H1 (cell line): ENCODE measurements around the gene SPATA32. TPM values are rescaled to one million over a fixed set of nuclear protein-coding genes. Genes with fewer than 3 reads are reported as not detected.

Experiments
- CTCF ChIA-PET: fragments of 300-600 bp; sonication (Branson Sonifier 250); formaldehyde crosslinking; loops from one replicate; lab custom pipeline; 2021; ENCODE audit not compliant: partially characterized antibody; lab: Charles Lee
- POLR2A ChIA-PET: fragments of 300-600 bp; sonication (Branson Sonifier 250); formaldehyde crosslinking; loops from one replicate; lab custom pipeline; 2021; ENCODE audit warnings: inconsistent platforms; ENCODE audit not compliant: partially characterized antibody; lab: Charles Lee
- DNase-seq, 2 experiments: peaks; one replicate each; pipeline versions ENCODE4 v3.0.0 to v3.0.0-alpha.2; 2010 to 2022; ENCODE audit warnings: low spot score in 2 of 2, low read depth in 1 of 2, mixed read lengths in 1 of 2
- FAIRE-seq: peaks from 2 replicates; lab custom pipeline; 2011; peaks lifted over from hg19 to GRCh38; lab: Jason Lieb, UNC
- H2AFZ ChIP-seq: 2 replicates; pipeline ENCODE4 v1.8.1; 2012; ENCODE audit warnings: low read length, inconsistent platforms
- H2AK5ac ChIP-seq: 2 replicates; pipeline ENCODE4 v1.6.1; 2013; ENCODE audit warnings: low read depth, low read length
- H2BK120ac ChIP-seq: replicated peaks from 2 replicates; pipeline ENCODE3; 2013; ENCODE audit warnings: low read depth, low read length, inconsistent platforms
- H2BK12ac ChIP-seq: 2 replicates; pipeline ENCODE4 v1.6.1; 2013; ENCODE audit warnings: low read depth, low read length
- H2BK15ac ChIP-seq: 2 replicates; pipeline ENCODE4 v1.6.1; 2013; ENCODE audit warnings: low read length
- H2BK20ac ChIP-seq: 2 replicates; pipeline ENCODE4 v1.6.1; 2013; ENCODE audit warnings: low read length
- H2BK5ac ChIP-seq: 2 replicates; pipeline ENCODE4 v1.6.1; 2013; ENCODE audit warnings: low read depth, low read length
- H3K14ac ChIP-seq: 2 replicates; pipeline ENCODE4 v1.6.1; 2013; ENCODE audit warnings: inconsistent platforms; ENCODE audit not compliant: insufficient read length
- H3K18ac ChIP-seq: 2 replicates; pipeline ENCODE4 v1.6.1; 2013; ENCODE audit warnings: low read length; ENCODE audit errors: extremely low read depth
- H3K23ac ChIP-seq: 2 replicates; pipeline ENCODE4 v1.6.1; 2013; ENCODE audit warnings: inconsistent platforms; ENCODE audit not compliant: insufficient read length
- H3K23me2 ChIP-seq: 2 replicates; pipeline ENCODE4 v1.6.1; 2013; ENCODE audit warnings: low read depth, low read length
- H3K27ac ChIP-seq: 2 replicates; pipeline ENCODE4 v1.6.1; 2011; ENCODE audit warnings: low read depth, low read length, inconsistent platforms
- H3K27me3 ChIP-seq, 4 experiments: replicated peaks in 1 of 4; 1 replicate in 1 of 4; 2 replicates in 3 of 4; pipeline versions ENCODE4 v1.6.1 to v1.8.1; 2011 to 2013; ENCODE audit warnings: low read length in 3 of 4, mild to moderate bottlenecking in 3 of 4, inconsistent platforms in 2 of 4, mixed read lengths in 2 of 4, moderate library complexity in 1 of 4; ENCODE audit not compliant: control insufficient read depth in 3 of 4, insufficient read depth in 3 of 4; ENCODE audit errors: extremely low read depth in 1 of 4
- H3K36me3 ChIP-seq, 4 experiments: 2 replicates each; pipeline versions ENCODE4 v1.6.1 to v1.8.1; 2011 to 2013; ENCODE audit warnings: mild to moderate bottlenecking in 4 of 4, low read length in 3 of 4, moderate library complexity in 2 of 4, control low read depth in 1 of 4, inconsistent platforms in 1 of 4; ENCODE audit not compliant: insufficient read depth in 4 of 4, control insufficient read depth in 2 of 4
- H3K4ac ChIP-seq: replicated peaks from 2 replicates; pipeline ENCODE3; 2013; ENCODE audit warnings: low read length, low read depth, mixed read lengths, inconsistent platforms; ENCODE audit not compliant: insufficient read length
- H3K4me1 ChIP-seq, 4 experiments: replicated peaks in 1 of 4; 1 replicate in 1 of 4; 2 replicates in 3 of 4; pipeline versions ENCODE4 v1.6.1 to v1.8.1; 2011 to 2013; ENCODE audit warnings: low read length in 3 of 4, inconsistent platforms in 2 of 4, mixed read lengths in 1 of 4; ENCODE audit not compliant: insufficient read depth in 4 of 4, control insufficient read depth in 3 of 4
- H3K4me2 ChIP-seq, 2 experiments: 2 replicates each; pipeline versions ENCODE4 v1.6.1 to v1.8.1; 2011 to 2013; ENCODE audit warnings: low read depth in 2 of 2, low read length in 2 of 2, control low read depth in 1 of 2, inconsistent platforms in 1 of 2, mild to moderate bottlenecking in 1 of 2; ENCODE audit not compliant: insufficient read depth in 1 of 2
- H3K4me3 ChIP-seq, 4 experiments: fragments of 200-600, 300-600 bp in 1 of 4; sonication (generic), shearing (Covaris generic), sonication (Bioruptor Twin) in 1 of 4; 2 replicates each; pipeline versions ENCODE4 v1.5.1 to v1.8.1; 2011 to 2016; ENCODE audit warnings: low read length in 4 of 4, low read depth in 3 of 4, control low read depth in 2 of 4, inconsistent platforms in 2 of 4, mild to moderate bottlenecking in 2 of 4, mixed read lengths in 1 of 4, moderate library complexity in 1 of 4; ENCODE audit not compliant: insufficient read depth in 2 of 4; ENCODE audit errors: extremely low read depth in 1 of 4
- H3K56ac ChIP-seq: replicated peaks from 2 replicates; pipeline ENCODE3; 2013; ENCODE audit warnings: low read depth, mild to moderate bottlenecking, mixed read lengths, low read length, inconsistent platforms; ENCODE audit not compliant: insufficient read length
- H3K79me1 ChIP-seq: 2 replicates; pipeline ENCODE4 v1.6.1; 2013; ENCODE audit warnings: low read depth, low read length, control low read depth
- H3K79me2 ChIP-seq, 2 experiments: 2 replicates each; pipeline versions ENCODE4 v1.6.1 to v1.8.1; 2012 to 2013; ENCODE audit warnings: low read length in 2 of 2, mild to moderate bottlenecking in 2 of 2, inconsistent platforms in 1 of 2; ENCODE audit not compliant: insufficient read depth in 2 of 2, control insufficient read depth in 1 of 2
- H3K9ac ChIP-seq, 4 experiments: replicated peaks in 1 of 4; 1 replicate in 1 of 4; 2 replicates in 3 of 4; pipeline versions ENCODE4 v1.6.1 to v1.8.1; 2011 to 2013; ENCODE audit warnings: low read depth in 3 of 4, low read length in 3 of 4, control low read depth in 2 of 4, mild to moderate bottlenecking in 2 of 4, moderate library complexity in 2 of 4, inconsistent platforms in 1 of 4; ENCODE audit errors: extremely low read depth in 1 of 4
- H3K9me3 ChIP-seq, 2 experiments: 2 replicates each; pipeline versions ENCODE4 v1.6.1 to v1.8.1; 2012 to 2013; ENCODE audit warnings: mild to moderate bottlenecking in 2 of 2, moderate library complexity in 2 of 2, control low read depth in 1 of 2, inconsistent platforms in 1 of 2, low read depth in 1 of 2, low read length in 1 of 2, mixed read lengths in 1 of 2; ENCODE audit not compliant: insufficient read depth in 2 of 2
- H4K20me1 ChIP-seq, 2 experiments: replicated peaks in 1 of 2; 2 replicates each; pipeline versions ENCODE3 to v1.8.1; 2011 to 2013; ENCODE audit warnings: inconsistent platforms in 2 of 2, low read length in 2 of 2, mild to moderate bottlenecking in 1 of 2; ENCODE audit not compliant: insufficient read depth in 2 of 2, control insufficient read depth in 1 of 2
- H4K5ac ChIP-seq: 2 replicates; pipeline ENCODE4 v1.6.1; 2013; ENCODE audit warnings: low read length, low read depth, mixed read lengths, inconsistent platforms; ENCODE audit not compliant: insufficient read length
- H4K8ac ChIP-seq: 2 replicates; pipeline ENCODE4 v1.8.0; 2013; ENCODE audit warnings: mild to moderate bottlenecking, moderate library complexity, low read length, inconsistent platforms; ENCODE audit not compliant: insufficient read depth; ENCODE audit errors: extremely low read depth
- H4K91ac ChIP-seq: replicated peaks from 2 replicates; pipeline ENCODE3; 2013; ENCODE audit warnings: low read length, mixed read lengths, inconsistent platforms; ENCODE audit not compliant: insufficient read length
- BRCA1 ChIP-seq: IDR thresholded peaks from 2 replicates; pipeline ENCODE4 v1.6.1; 2012; ENCODE audit warnings: low read depth, low read length, improper control_type of control experiment
- CBX5 ChIP-seq: fragments of 300-800, 300-1000 bp; sonication (generic); IDR thresholded peaks from 2 replicates; pipeline ENCODE4 v1.7.1; 2016; ENCODE audit warnings: antibody characterized with exemption, low read length, low read depth
- CTBP2 ChIP-seq: IDR thresholded peaks from 2 replicates; pipeline ENCODE4 v1.7.0; 2011; ENCODE audit warnings: borderline replicate concordance, mild to moderate bottlenecking, moderate library complexity, mixed read lengths, low read length; ENCODE audit not compliant: insufficient read depth, insufficient read length
- JUN ChIP-seq: IDR thresholded peaks from 2 replicates; pipeline ENCODE4 v1.6.1; 2011; ENCODE audit warnings: low read depth, mild to moderate bottlenecking, improper control_type of control experiment, low read length
- JUND ChIP-seq: IDR thresholded peaks from 2 replicates; pipeline ENCODE4 v1.6.1; 2011; ENCODE audit warnings: mild to moderate bottlenecking, improper control_type of control experiment, low read length
- KDM1A ChIP-seq: fragments of 200-600, 300-600 bp; sonication (generic); IDR thresholded peaks from 2 replicates; pipeline ENCODE4 v1.7.1; 2016; ENCODE audit warnings: mild to moderate bottlenecking, low read length, borderline replicate concordance
- NANOG ChIP-seq: IDR thresholded peaks from 2 replicates; pipeline ENCODE4 v1.6.1; 2011; ENCODE audit warnings: low read length, low read depth, mild to moderate bottlenecking, inconsistent platforms; ENCODE audit not compliant: insufficient read depth, poor library complexity, severe bottlenecking
- RBBP5 ChIP-seq: IDR thresholded peaks from 2 replicates; pipeline ENCODE4 v1.7.1; 2012; ENCODE audit warnings: low read depth, mild to moderate bottlenecking, inconsistent platforms, low read length, moderate library complexity, borderline replicate concordance
- RXRA ChIP-seq: IDR thresholded peaks from 2 replicates; pipeline ENCODE4 v1.6.1; 2011; ENCODE audit warnings: low read depth, mild to moderate bottlenecking, low read length, moderate library complexity; ENCODE audit not compliant: insufficient read depth
- SP1 ChIP-seq: IDR thresholded peaks from 2 replicates; pipeline ENCODE4 v1.6.1; 2011; ENCODE audit warnings: low read depth, low read length
- SP2 ChIP-seq: IDR thresholded peaks from 2 replicates; pipeline ENCODE4 v1.6.1; 2012; ENCODE audit warnings: mild to moderate bottlenecking, low read length, inconsistent platforms
- TEAD4 ChIP-seq: IDR thresholded peaks from 2 replicates; pipeline ENCODE4 v1.6.1; 2012; ENCODE audit warnings: low read depth, low read length, inconsistent platforms, mixed read lengths
- WGBS, 2 experiments: shearing (Covaris generic) in 1 of 2; methylation state at CpG; one replicate each; pipeline versions ENCODE4 v1.1.6 to v1.1.7; 2013 to 2015; ENCODE audit warnings: low lambda C conversion rate in 2 of 2, mixed read lengths in 2 of 2, inconsistent platforms in 1 of 2, low coverage in 1 of 2, missing lambda C conversion rate in 1 of 2; ENCODE audit not compliant: insufficient replicate concordance in 2 of 2, insufficient coverage in 1 of 2, insufficient read length in 1 of 2; ENCODE audit errors: extremely low coverage in 1 of 2, missing lambda C conversion rate in 1 of 2; 5-methylcytosine and 5-hydroxymethylcytosine counted together
- polyA plus RNA-seq, 7 experiments: library from polyadenylated mRNA; depleted of rRNA in 3 of 7; stranded (reverse) in 5 of 7; unstranded in 2 of 7; fragments of >200 nt in 5 of 7; fragments of 200-250 nt in 2 of 7; gene quantifications; 1 replicate in 5 of 7; 2 replicates in 1 of 7; 4 replicates in 1 of 7; pipeline versions ENCODE4 v1.2.1 to v1.2.3, GENCODE V29; 2011 to 2013; ENCODE audit warnings: missing spikeins in 2 of 7, mixed read lengths in 2 of 7
- total RNA-seq: library from RNA; stranded (reverse); fragmentation: NEBNext Ultra II Directional; extraction: Animal tissue kit (Norgen Biotek cat#: 25700); gene quantifications from 2 replicates; pipeline ENCODE4 v1.2.1, GENCODE V29; 2021

Gene SPATA32
- total and polyA plus RNA-seq, 2 of the 8 experiments (the other 6 are each of a cell fraction or from before 2014, with no cell fraction given), result 0.24 TPM; not detected in 1

DNA sequence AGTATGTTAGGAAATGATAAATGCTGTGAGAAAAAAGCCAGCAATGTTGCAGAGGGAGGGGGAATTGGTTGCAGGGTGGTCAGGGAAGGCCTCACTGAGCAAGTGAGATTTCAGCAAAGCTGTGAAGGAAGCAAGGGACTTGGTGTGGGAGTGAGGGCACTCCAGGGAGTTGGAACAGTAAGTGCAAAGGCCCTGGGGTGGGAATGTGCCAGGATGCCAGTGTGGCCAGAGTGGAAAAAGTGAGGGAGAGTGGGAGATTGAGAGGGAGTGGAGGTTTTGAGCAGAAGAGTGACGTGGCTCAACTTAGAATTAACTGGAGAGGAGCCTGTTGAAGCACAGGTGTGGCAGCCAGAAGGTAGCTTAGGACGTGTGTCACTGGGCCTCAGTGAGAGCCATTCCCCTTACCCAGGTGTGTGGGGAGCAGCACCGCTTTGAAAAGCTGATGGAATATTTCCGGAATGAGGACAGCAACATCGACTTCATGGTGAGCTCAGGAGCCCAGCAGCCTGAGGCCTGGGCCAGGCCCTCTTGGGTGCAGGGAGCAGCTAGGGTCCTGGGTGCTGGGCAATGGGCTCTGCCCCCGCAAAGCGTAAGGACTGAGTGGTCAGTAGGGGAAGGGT lies 23.6 kb downstream of the SPATA32 start:
- Histone ChIP-seq H3K79me2 (no peaks in the 10 kb centered on the region), H3K4me3 (no peak overlapping the region), H3K56ac (no peak overlapping the region), H3K9ac (no peak overlapping the region), H3K4me1 (peaks cover 3 to 21% (median 16%) of the 10 kb centered on the region in 4 experiments), H3K4me2 (no peak overlapping the region), H2BK20ac (no peak overlapping the region), H3K9me3 (no peaks in the 10 kb centered on the region), H2BK12ac (no peak overlapping the region), H3K4ac (no peak overlapping the region), H4K8ac (no peak overlapping the region), H3K27me3 (peaks cover 0 to 29% (median 18%) of the 10 kb centered on the region in 4 experiments; a peak in 6 of 7 replicates), H3K23ac (no peak overlapping the region), H2AFZ (no peak overlapping the region), H2BK15ac (no peak overlapping the region), H2BK120ac (no peak overlapping the region), H4K20me1 (peaks cover 0 to 3% of the 10 kb centered on the region in 2 experiments), H4K91ac (no peak overlapping the region), H3K18ac (no peak overlapping the region), H3K14ac (no peak overlapping the region), H2BK5ac (no peak overlapping the region), H3K79me1 (no peaks in the 10 kb centered on the region), H3K23me2 (peaks cover 13% of the 10 kb centered on the region; the same call in 1 of the 2 replicates), H3K36me3 (no peaks in the 10 kb centered on the region), H4K5ac (no peak overlapping the region), H2AK5ac (no peak overlapping the region), H3K27ac (no peak overlapping the region)
- WGBS, 2 experiments, result 86% methylated on average over 7 of the region's 7 CpGs; no CpG with 5 or more reads in 1 of the 2 experiments
- ChIA-PET POLR2A (interaction anchor here (0.6 to 1.1 kb wide), 2 partner anchors 18 to 90 kb away, joined by 3 read pairs; partner anchors contain the start of gene HEXIM1), CTCF (interaction anchor here (0.5 to 22.1 kb wide), 7 partner anchors 10 to 152 kb away, joined by 3 to 362 read pairs (median 5); partner anchors contain the start of gene FMNL1)
- FAIRE-seq (no peak), DNase-seq (no peak)
- TF ChIP-seq BRCA1, result no peak
- no peak for TF ChIP-seq CBX5
- TF ChIP-seq JUND, result no peak
- TF ChIP-seq CTBP2, result no peak
- TF ChIP-seq RBBP5, result no peak
- TF ChIP-seq RXRA, result no peak
- TF ChIP-seq TEAD4, result no peak
- TF ChIP-seq SP2, result no peak
- no peak for TF ChIP-seq NANOG
- TF ChIP-seq JUN, result no peak
- no peak for TF ChIP-seq KDM1A
- TF ChIP-seq SP1, result no peak
